Choroid plexus epithelial cell (primary cell): ENCODE measurements around the gene CDH22.

Experiments
- DNase-seq: peaks from one replicate; pipeline ENCODE4 v3.0.0-alpha.2; 2010; ENCODE audit warnings: low read depth
- H3K4me3 ChIP-seq: 2 replicates; pipeline ENCODE4 v1.5.1; 2011; ENCODE audit warnings: low read depth, mild to moderate bottlenecking, control low read depth, low read length, moderate library complexity
- CTCF ChIP-seq: conservative IDR thresholded peaks from 2 replicates; pipeline ENCODE4 v1.5.1; 2011; ENCODE audit warnings: low read depth, mild to moderate bottlenecking, control low read depth, inconsistent platforms, low read length, moderate library complexity

The CDH22 gene

GRCh38 chr20:46276531-46276930 lies 31.8 kb downstream of the CDH22 start:
- H3K4me3 ChIP-seq = no peak overlapping the region
- DNase-seq = no peak
- no peak for TF ChIP-seq CTCF

- DNase-seq = no peak
- no peak for TF ChIP-seq CTCF
- no peak overlapping the region for H3K4me3 ChIP-seq
Measured at GRCh38 chr20:46275091-46275490, 33.2 kb downstream of the CDH22 start.

DNA sequence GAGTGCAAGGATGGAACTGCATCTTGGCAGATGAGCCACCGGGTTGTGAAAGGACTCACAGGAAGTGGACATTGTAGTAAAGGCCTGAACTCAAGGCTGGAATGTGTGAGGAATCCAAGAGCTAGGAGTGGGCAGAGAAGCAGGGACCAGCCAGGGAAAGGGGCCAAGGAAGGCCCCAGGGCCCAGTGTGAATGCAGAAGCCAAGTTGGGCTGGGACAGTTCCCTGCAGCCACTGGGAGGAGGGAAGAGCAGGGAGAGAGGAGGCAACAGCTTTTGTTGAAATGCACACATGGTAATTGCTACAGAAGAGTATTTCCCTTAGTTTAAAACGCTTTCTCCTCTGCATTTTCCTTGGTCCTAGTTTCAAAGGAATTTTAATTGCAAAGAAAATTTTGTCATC lies 34.6 kb downstream of the CDH22 start:
- no peak for TF ChIP-seq CTCF
- DNase-seq = no peak
- H3K4me3 ChIP-seq = no peak overlapping the region

DNA sequence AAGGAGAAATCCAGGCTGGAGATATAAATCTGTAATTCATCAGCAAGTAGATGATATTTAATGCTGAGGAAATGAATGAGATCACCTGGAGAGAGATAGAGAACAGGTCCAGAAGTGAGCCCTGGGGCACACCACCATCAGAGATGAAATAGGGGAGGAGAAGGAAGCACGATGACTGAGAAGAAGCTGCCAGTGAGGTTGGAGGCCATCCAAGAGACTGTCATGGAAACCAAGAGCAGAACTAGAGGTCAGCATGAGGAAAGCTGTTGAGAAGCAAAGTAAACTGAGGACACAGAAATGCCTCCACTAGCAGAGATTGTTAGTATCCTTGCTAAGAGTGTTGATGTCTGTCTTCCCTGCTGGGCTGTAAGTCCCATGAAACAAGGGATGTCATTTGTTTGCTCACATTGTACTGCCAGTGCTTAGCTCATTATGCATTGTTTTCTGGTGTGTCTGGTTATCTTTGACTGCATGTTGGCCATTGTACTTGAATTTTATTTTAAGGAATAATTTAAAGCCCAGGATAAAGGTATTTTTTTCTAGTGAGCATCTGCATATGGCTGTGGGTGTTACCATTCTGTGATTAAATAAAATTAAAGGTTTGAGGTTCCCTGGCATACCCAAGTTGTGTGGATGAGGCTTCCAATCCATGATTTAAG lies 35.8 kb downstream of the CDH22 start:
- no peak for DNase-seq
- no peak for TF ChIP-seq CTCF
- no peak overlapping the region for H3K4me3 ChIP-seq

GRCh38 chr20:46270977-46271744 lies 37.1 kb downstream of the CDH22 start:
- TF ChIP-seq CTCF = no peak
- DNase-seq = no peak
- H3K4me3 ChIP-seq = no peak overlapping the region

DNA sequence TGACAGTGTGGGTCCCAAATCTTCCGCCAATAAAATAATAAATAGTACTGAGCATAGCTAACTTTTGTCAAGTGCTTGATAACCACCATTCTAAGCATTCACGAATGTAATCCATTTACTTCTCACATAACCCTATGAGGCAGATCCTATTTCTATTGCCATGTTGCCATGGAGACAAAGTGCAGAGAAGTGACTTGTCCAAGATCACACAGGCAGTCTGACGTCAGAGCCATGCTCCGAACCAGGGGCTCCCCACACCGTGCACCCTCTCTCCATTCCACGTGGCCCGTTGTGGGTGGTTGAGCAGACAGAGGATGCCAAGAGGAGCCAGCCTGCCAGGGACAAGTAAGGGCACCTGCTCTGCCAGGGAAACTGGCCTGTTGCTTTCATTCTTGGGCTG lies 38.9 kb downstream of the CDH22 start:
- DNase-seq = peak; percentile 2
- no peak overlapping the region for H3K4me3 ChIP-seq

More for the DNA sequence above, 38.9 kb downstream of the CDH22 start:
- TF ChIP-seq CTCF = no peak
